Esophagus squamous epithelium (tissue), 5 donors: Measurements from ENCODE around the gene SNORC. TPM values are rescaled to one million over a fixed set of nuclear protein-coding genes. Genes with fewer than 3 reads are reported as not detected.

ENCODE experiments used
- DNase-seq: peaks from one replicate; lab custom pipeline; 2025; lab: John Stamatoyannopoulos, UW
- H3K27ac ChIP-seq, 4 donors: fragments of 200-600 bp; sonication (generic); one replicate each; pipeline ENCODE4 v1.5.1; 2016 to 2019; ENCODE audit warnings: mild to moderate bottlenecking in 1 of 4
- H3K27me3 ChIP-seq, 4 donors: fragments of 200-600 bp; sonication (generic); 1 replicate in 3 of 4; 2 replicates in 1 of 4; pipeline versions ENCODE4 v1.5.1 to v1.6.0; 2017 to 2021; ENCODE audit warnings: antibody characterized with exemption in 1 of 4
- H3K36me3 ChIP-seq, 3 donors: fragments of 200-600 bp; sonication (generic); one replicate each; pipeline ENCODE4 v1.5.1; 2016 to 2019
- H3K4me1 ChIP-seq, 3 donors: fragments of 200-600 bp; sonication (generic); one replicate each; pipeline ENCODE4 v1.5.1; 2017 to 2019
- H3K4me3 ChIP-seq, 4 donors: fragments of 200-600 bp; sonication (generic); 1 replicate in 3 of 4; 2 replicates in 1 of 4; pipeline ENCODE4 v1.5.1; 2016 to 2019; ENCODE audit warnings: mild to moderate bottlenecking in 2 of 4, moderate library complexity in 1 of 4
- H3K9me3 ChIP-seq, 3 donors: fragments of 200-600 bp; sonication (generic); one replicate each; pipeline ENCODE4 v1.5.1; 2016 to 2019
- CTCF ChIP-seq, 6 experiments: fragments of 450-650 bp in 4 of 6; fragments of 200-600 bp in 2 of 6; sonication (generic) in 2 of 6; IDR thresholded peaks; one replicate each; pipeline ENCODE4 v1.5.1; 2016 to 2019; ENCODE audit warnings: antibody characterized with exemption in 6 of 6, mild to moderate bottlenecking in 4 of 6, moderate library complexity in 4 of 6
- POLR2A ChIP-seq, 4 donors: fragments of 450-650 bp; IDR thresholded peaks; one replicate each; pipeline ENCODE4 v1.6.1; 2017; ENCODE audit warnings: antibody characterized with exemption in 4 of 4, mild to moderate bottlenecking in 4 of 4, moderate library complexity in 3 of 4
- WGBS, 2 donors: methylation state at CpG; one replicate each; pipeline ENCODE4 v1.1.5; 2018; 5-methylcytosine and 5-hydroxymethylcytosine counted together
- intact Hi-C: fragments of 100-400 bp; cut with DNase I; formaldehyde crosslinking; loops from one replicate; pipeline ENCODE4 v1.15.0; 2022
- total RNA-seq, 4 donors: library from RNA; depleted of rRNA; stranded (reverse); fragments of >200 nt; gene quantifications; one replicate each; pipeline ENCODE4 v1.1.0, GENCODE V29; 2016
- donor health status: DM: yes; HTN: yes; CAD: no.

SNORC gene
- total RNA-seq, 4 donors from 2014 or later = 0.26 to 0.83 (median 0.66) TPM

GRCh38 chr2:232894746-232895145 lies 24.7 kb downstream of the SNORC start:
- no peak for TF ChIP-seq CTCF (IDR thresholded peaks at IDR 0.05)

GRCh38 chr2:232896111-232896510 lies 26.0 kb downstream of the SNORC start:
- H3K27ac ChIP-seq = no peak overlapping the region
- intact Hi-C loops = no loop called here
- no peaks in the 10 kb centered on the region for H3K36me3 ChIP-seq
- H3K27me3 ChIP-seq = peaks cover 0 to 12% (median 0%) of the 10 kb centered on the region in 4 donors
- H3K4me1 ChIP-seq = peaks cover 0 to 10% (median 0%) of the 10 kb centered on the region in 3 donors
- H3K9me3 ChIP-seq = no peaks in the 10 kb centered on the region
- no peak overlapping the region for H3K4me3 ChIP-seq
- no peak for TF ChIP-seq CTCF (IDR thresholded peaks at IDR 0.05)
- DNase-seq = no peak

More at GRCh38 chr2:232894746-232895145, 24.7 kb downstream of the SNORC start:
- intact Hi-C loops = no loop called here
- no peaks in the 10 kb centered on the region for H3K9me3 ChIP-seq
- no peak for DNase-seq
- H3K36me3 ChIP-seq = no peaks in the 10 kb centered on the region
- no peak overlapping the region for H3K4me3 ChIP-seq
- 88% methylated on average over 15 of the region's 19 CpGs; no CpG with 5 or more reads in 1 of the 2 donors for WGBS, 2 donors
- no peak overlapping the region for H3K27ac ChIP-seq
- peaks cover 0 to 19% (median 0%) of the 10 kb centered on the region in 4 donors for H3K27me3 ChIP-seq
- H3K4me1 ChIP-seq = peaks cover 0 to 16% (median 0%) of the 10 kb centered on the region in 3 donors

- TF ChIP-seq CTCF (IDR thresholded peaks at IDR 0.05) (no peak), POLR2A (IDR thresholded peaks at IDR 0.05) (no peak)
- Histone ChIP-seq H3K4me3 (no peak overlapping the region), H3K27ac (no peak overlapping the region), H3K36me3 (no peaks in the 10 kb centered on the region), H3K27me3 (peaks cover 0 to 15% (median 0%) of the 10 kb centered on the region in 4 donors), H3K4me1 (peaks cover 0 to 9% (median 5%) of the 10 kb centered on the region in 3 donors), H3K9me3 (no peaks in the 10 kb centered on the region)
- no peak for DNase-seq
- intact Hi-C loops = no loop called here
- 87 to 94% methylated on average over 4 to 7 of the region's 9 CpGs for WGBS, 2 donors
These were observed 26.9 kb downstream of the SNORC start for GRCh38 chr2:232896720-232897597.

- intact Hi-C loops = no loop called here
- Histone ChIP-seq H3K27ac (no peak overlapping the region), H3K27me3 (peaks cover 0 to 15% (median 0%) of the 10 kb centered on the region in 4 donors), H3K4me1 (peaks cover 0 to 11% (median 5%) of the 10 kb centered on the region in 3 donors), H3K4me3 (no peak overlapping the region), H3K36me3 (no peaks in the 10 kb centered on the region), H3K9me3 (no peaks in the 10 kb centered on the region)
- WGBS, 2 donors = 86 to 89% methylated on average over 10 to 23 of the region's 24 CpGs
- no peak for TF ChIP-seq POLR2A (IDR thresholded peaks at IDR 0.05)
- no peak for TF ChIP-seq CTCF (IDR thresholded peaks at IDR 0.05)
- DNase-seq = no peak
These were observed 27.7 kb downstream of the SNORC start for GRCh38 chr2:232897598-232898408.
